ENCODE data around the gene NEB.

- TF ChIP-seq CTCF (IDR thresholded peaks at IDR 0.05) (no peak), EP300 (IDR thresholded peaks at IDR 0.05) (no peak), POLR2A (IDR thresholded peaks at IDR 0.05; ENCODE audit: low read length) (no peak), BHLHE40 (IDR thresholded peaks at IDR 0.05; ENCODE audit: low read depth, low read length) (no peak), ELK1 (IDR thresholded peaks at IDR 0.05; ENCODE audit: low read depth, low read length) (no peak), HDAC2 (IDR thresholded peaks at IDR 0.05) (no peak)
Measured at GRCh38 chr2:151774506-151774905, 40.2 kb upstream of the NEB start.
